ENCODE measurements around the gene TECPR2.

DNA sequence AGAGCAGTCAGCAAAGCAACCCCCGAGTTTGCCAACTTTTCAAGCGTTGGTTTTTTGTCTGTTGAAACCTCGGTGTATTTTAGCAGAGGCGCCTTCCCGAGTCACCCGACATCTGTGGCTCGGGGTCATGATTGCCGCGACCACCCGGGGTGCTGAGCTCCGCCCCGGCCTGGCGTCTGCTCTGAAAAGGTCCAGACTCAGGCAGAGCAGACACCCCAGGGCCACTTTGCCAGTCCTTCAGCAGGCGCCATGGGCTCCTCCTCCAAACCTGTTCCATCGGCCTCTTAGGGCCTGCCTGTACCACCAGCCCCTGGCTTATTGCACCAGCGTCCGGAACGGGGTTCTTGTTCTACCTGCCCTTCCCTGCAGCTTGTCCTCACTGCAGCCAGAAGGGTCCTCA is 127.7 kb downstream of the TECPR2 start:
- TF ChIP-seq PHB2 (IDR thresholded peaks at IDR 0.05; ENCODE audit: partially characterized antibody): no peak
- no peak for TF ChIP-seq MEIS1 (CRISPR knock-in tag; IDR thresholded peaks at IDR 0.05; ENCODE audit: borderline replicate concordance)
- TF ChIP-seq, protein P1, sequence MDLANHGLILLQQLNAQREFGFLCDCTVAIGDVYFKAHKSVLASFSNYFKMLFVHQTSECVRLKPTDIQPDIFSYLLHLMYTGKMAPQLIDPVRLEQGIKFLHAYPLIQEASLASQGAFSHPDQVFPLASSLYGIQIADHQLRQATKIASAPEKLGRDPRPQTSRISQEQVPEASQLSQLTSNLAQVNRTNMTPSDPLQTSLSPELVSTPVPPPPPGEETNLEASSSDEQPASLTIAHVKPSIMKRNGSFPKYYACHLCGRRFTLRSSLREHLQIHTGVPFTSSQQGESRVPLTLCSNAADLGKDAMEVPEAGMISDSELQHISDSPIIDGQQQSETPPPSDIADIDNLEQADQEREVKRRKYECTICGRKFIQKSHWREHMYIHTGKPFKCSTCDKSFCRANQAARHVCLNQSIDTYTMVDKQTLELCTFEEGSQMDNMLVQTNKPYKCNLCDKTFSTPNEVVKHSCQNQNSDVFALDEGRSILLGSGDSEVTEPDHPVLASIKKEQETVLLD (CRISPR knock-in tag; IDR thresholded peaks at IDR 0.05; ENCODE audit: low read depth): no peak
